Stimulated activated CD4-positive, alpha-beta T cell treated with anti-CD3 and anti-CD28 coated beads, Interleukin-12 subunit alpha, Interleukin-12 subunit beta, amount 100 ng/mL, for 24 hours (primary cell): ENCODE measurements around the gene PPP1R2.

ENCODE experiments used
- DNase-seq, 2 experiments: peaks; one replicate each; pipeline ENCODE4 v3.0.0-alpha.2; 2020; ENCODE audit warnings: low read depth in 2 of 2

Gene PPP1R2

DNA sequence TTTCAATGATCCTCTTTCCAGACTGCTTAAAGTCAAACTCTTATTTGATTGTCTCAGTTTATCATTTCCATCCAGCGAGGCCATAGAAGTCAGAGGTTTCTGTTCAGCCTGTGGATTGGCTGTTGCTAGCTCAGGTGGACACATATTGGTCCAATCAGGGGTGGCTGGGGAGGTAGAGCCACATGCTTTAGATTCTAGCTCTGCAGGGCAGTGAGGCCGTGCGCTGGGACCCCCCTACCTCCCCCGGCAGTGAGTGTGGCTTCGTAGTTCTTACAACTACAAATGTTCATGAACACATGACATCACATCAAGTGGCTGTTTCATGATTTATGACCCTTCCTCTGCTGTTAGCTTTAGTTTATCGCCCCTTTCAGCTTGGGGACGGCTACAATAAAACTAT lies 22.6 kb upstream of the PPP1R2 start:
- no peak for DNase-seq

DNA sequence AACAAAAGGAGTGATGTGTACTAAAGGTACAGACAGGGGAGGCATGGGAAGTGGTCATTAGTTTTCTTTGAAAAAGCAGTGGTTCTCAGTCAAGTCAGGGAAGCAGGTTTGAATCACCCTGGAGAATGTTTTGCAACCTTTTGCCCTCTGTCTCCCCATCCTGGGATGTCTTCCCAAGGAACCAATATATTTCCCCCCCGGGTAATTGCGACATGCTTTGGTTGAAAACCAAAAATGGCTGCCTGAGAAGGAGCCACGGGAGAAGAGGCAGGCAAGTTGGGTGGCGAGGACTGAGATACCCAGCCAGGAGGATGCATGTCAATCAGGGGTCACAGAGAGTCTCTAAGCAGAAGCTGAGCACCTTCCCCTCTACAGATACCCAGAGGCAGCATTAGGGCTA lies 20.2 kb upstream of the PPP1R2 start:
- DNase-seq, result no peak

DNA sequence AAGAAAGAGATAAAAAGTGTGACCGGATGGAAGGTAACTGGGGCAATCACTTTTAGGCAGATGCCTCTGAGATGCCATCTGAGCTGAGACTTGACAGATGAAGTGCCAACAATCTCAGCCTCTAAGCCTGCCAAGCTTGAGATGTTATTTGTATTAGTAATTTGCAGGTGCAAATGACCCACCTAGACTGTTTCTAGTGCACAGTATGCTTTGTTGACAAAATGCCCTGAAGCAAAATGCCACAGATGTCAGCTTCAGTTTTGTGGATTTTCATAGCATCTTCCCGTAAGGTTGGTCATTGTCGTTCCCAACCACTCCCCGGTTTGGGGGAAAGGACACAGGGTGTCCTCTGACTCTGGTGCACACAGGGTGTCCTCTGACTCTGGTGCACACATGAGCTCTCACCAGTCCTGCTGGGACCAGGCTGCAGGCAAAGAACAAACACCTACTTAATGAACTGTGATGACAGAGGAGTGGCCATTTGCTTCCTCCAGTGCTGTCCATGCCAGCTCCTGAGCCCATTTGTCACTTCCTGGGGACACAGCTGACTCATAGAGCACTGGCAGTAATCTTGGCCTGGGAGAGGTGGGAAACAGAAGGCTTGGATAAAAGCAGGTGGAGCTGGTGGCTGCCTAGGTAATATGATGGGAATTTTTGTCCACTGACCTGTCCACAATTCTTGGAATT lies 16.7 kb upstream of the PPP1R2 start:
- no peak for DNase-seq

DNA sequence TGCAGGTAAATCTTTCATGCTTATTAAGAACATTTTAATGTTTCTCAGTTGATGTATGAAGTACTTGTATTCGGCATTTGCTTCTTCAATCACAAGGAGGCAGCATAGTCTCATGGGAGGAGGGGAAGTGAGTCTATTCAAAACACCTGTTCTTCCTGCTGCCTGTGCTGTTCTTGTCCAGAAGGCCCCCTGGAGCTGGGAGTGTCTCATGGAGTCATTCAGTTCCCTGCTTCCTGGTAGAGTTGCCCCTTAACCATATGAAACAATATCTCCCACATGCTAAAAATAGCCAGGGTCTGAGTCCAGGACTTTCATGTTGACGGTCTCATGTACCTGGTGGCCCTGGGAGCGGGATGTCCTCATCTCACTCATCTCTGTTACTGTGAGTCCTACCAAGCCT lies 15.5 kb upstream of the PPP1R2 start:
- no peak for DNase-seq

GRCh38 chr3:195557322-195557721 lies 14.2 kb upstream of the PPP1R2 start:
- no peak for DNase-seq

GRCh38 chr3:195556390-195556789 lies 13.3 kb upstream of the PPP1R2 start:
- DNase-seq, result no peak

DNA sequence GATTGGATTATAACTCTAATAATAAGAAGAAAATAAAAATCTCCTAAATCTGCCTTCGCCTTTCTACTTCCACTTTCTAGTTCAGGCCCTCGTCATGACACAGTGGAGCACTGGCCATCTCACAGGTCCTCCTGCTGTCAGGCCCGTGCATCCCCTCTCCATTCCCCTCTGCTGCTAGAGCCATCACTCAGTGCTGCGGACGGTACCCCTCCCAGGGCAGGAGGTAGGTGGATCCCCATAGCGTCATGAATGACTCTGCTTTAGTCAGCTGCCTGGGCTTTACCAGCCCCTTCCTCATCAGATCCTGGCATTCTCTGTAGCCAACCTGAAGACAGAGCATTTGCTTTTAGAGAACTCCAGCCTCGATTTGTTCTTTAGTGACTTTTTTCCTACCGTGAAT lies 12.0 kb upstream of the PPP1R2 start:
- no peak for DNase-seq

DNA sequence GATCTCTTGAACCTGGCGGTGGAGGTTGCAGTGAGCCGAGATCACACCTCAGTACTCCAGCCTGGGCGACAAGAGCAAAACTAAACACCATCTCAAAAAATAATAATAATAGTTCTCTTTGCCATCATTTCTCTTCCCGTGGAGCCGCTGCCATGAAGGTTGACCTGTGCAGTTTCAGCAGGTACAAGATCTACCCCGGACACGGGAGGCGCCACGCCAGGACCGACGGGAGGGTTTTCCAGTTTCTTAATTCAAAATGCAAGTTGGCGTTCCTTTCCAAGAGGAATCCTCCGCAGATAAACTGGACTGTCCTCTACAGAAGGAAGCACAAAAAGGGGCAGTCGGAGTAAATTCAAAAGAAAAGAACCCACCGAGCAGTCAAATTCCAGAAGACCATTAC lies 11.3 kb upstream of the PPP1R2 start:
- no peak for DNase-seq

GRCh38 chr3:195553268-195553667 lies 10.1 kb upstream of the PPP1R2 start:
- no peak for DNase-seq

GRCh38 chr3:195551381-195551978 lies 8.4 kb upstream of the PPP1R2 start:
- no peak for DNase-seq

- no peak for DNase-seq
Observed at GRCh38 chr3:195550723-195551122, 7.6 kb upstream of the PPP1R2 start.

- DNase-seq, result peak; percentile 49 to 52
Observed at GRCh38 chr3:195549931-195550519, 6.9 kb upstream of the PPP1R2 start.

- no peak for DNase-seq
Observed at GRCh38 chr3:195548987-195549386, 5.9 kb upstream of the PPP1R2 start.

DNA sequence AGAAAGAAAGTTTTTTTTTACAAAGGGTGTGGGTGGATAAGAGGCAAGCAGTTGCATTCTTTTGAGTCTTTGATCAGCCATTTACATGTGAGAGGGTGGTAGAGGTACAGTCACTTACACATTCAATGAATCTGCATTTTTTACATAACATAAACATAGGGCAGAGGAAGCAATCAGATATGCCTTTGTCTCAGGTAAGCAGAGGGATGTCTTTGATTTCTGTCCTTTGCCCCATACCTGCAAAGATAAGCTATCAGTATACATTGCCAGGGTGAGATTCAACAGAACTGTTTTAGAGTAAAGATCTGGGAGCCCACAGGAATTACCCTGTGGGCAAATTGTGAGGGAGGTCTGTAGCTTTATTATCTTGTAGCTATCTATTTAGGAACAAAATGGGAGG lies 5.4 kb upstream of the PPP1R2 start:
- DNase-seq, result no peak

- DNase-seq, result no peak
Observed at GRCh38 chr3:195548006-195548405, 4.9 kb upstream of the PPP1R2 start.

DNA sequence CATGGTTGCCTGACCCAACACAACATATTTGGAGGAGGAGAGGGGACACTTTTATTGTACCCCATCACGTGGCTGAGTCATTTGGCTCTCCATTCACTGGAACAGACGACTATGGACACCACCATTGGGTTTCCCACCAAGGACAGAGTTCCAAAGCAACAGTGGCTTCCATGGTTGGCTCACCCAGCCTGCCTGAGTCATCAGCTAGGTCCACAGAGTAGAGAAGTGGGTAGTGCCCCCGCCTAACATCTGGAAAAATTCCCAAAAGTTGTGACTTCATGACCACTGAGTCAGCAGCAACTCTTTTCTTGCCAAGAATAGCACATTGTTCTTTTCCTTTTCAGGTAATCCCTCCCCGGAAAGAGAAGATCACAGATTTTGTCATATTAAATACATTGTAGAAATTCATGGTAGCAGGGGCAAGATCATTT lies 3.0 kb upstream of the PPP1R2 start:
- DNase-seq, result no peak

DNA sequence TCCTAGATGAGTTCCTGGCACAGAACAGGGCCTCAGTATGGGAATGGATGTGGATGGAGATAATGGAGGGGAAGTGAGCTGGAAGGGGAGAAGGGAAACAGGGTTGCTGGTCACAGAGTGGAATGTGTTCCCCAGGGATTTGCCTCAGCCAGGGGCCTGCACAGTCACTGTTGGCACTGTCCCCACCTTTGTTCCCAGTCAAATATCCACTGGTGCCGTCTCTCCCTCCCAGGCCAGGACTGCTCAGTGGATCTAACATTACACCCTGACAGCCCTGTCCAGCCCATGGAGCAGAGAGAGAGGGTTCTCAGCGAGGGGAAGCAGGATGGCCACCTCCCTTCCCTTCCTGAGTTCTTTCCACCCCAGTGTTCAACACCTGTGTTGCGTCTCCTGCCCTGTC lies 1.5 kb upstream of the PPP1R2 start:
- DNase-seq, result no peak

GRCh38 chr3:195544230-195544536 lies 1.1 kb upstream of the PPP1R2 start:
- DNase-seq, result no peak

- DNase-seq, result no peak
Observed at GRCh38 chr3:195543500-195544229, 540 bp upstream of the PPP1R2 start.

DNA sequence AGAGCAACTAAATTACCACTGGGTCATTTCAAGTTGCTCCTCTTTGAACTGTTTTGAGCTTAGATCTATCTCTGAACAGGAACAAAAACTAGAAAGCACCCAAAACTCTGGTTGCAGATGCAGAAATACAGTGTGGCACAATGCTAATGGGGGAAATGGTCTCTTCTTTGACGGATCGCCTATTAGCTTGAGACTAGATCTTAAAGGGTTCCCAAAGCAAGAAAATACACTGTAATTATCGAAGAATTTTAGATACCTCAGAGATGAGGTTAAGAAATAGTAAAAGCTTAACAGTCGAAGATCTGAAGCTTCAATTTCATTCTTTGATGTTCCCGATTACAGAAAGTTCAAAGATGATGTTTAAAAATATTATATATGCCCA lies 818 bp downstream of the PPP1R2 start:
- DNase-seq, result no peak

GRCh38 chr3:195540511-195540910 lies 2.6 kb downstream of the PPP1R2 start:
- no peak for DNase-seq

- no peak for DNase-seq
Observed at GRCh38 chr3:195540027-195540426, 3.1 kb downstream of the PPP1R2 start.

- DNase-seq, result no peak
Observed at GRCh38 chr3:195539479-195539878, 3.6 kb downstream of the PPP1R2 start.
